HCT116 (cell line): Measurements from ENCODE around the gene CHST10. TPM values are rescaled to one million over a fixed set of nuclear protein-coding genes. Genes with fewer than 3 reads are reported as not detected.
"Not testable (repeated sequence)": the region's sequence is repeated elsewhere in the genome, so short reads cannot be mapped to it uniquely, and the experiment has no call there.

Experiments used
- ATAC-seq: fragments of 200-7000 bp; cut with Tn5 transposase; 2 replicates; pipeline ENCODE4 v1.9.1; 2020; ENCODE audit warnings: mild to moderate bottlenecking, moderate library complexity
- BruUV-seq: library from RNA; stranded (reverse); fragments of 400-500 nt; replicated peaks from 2 replicates; lab custom pipeline; 2021; lab: Mats Ljungman, UMichigan
- CTCF ChIA-PET: fragments of 300-600 bp; sonication (Branson Sonifier 250); formaldehyde crosslinking; loops from one replicate; lab custom pipeline; 2021; ENCODE audit warnings: antibody characterized with exemption; lab: Charles Lee
- POLR2A ChIA-PET: fragments of 300-600, 350-600 bp; sonication (Branson Sonifier 250); formaldehyde crosslinking; loops from one replicate; lab custom pipeline; 2021; ENCODE audit warnings: antibody characterized with exemption; lab: Charles Lee
- RAD21 ChIA-PET, 2 experiments: fragments of 300-600 bp; sonication (Branson Sonifier 250); formaldehyde crosslinking; loops; one replicate each; lab custom pipeline; 2023; ENCODE audit warnings: low total read pairs in 2 of 2; ENCODE audit not compliant: uncharacterized antibody in 2 of 2, unreplicated experiment in 2 of 2, low non-redundant PET in 1 of 2; lab: Charles Lee
- DNase-seq: peaks from one replicate; pipeline ENCODE4 v3.0.0-alpha.2; 2010; ENCODE audit warnings: low read depth, low spot score
- H2AFZ ChIP-seq: fragments of 200-600 bp; shearing (Covaris generic), sonication (generic); 2 replicates; pipeline ENCODE4 v1.6.1; 2017; ENCODE audit warnings: low read depth, mixed run types, mixed read lengths, antibody characterized with exemption, low read length; ENCODE audit not compliant: poor library complexity, severe bottlenecking
- H3K27ac ChIP-seq: 2 replicates; pipeline ENCODE4 v1.5.1; 2012; ENCODE audit warnings: low read depth, low read length
- H3K27me3 ChIP-seq: fragments of 200-600 bp; sonication (generic); 2 replicates; pipeline ENCODE4 v1.6.1; 2016; ENCODE audit warnings: mixed run types, low read length, mixed read lengths; ENCODE audit not compliant: insufficient read depth
- H3K36me3 ChIP-seq, 2 experiments: fragments of 200-500 bp in 1 of 2; fragments of 200-600 bp in 1 of 2; sonication (Bioruptor generic) in 1 of 2; sonication (generic) in 1 of 2; 2 replicates each; pipeline versions ENCODE4 v1.5.1 to v1.6.1; 2014 to 2016; ENCODE audit warnings: low read length in 2 of 2, inconsistent platforms in 1 of 2, mixed read lengths in 1 of 2, mixed run types in 1 of 2; ENCODE audit not compliant: insufficient read depth in 2 of 2, control insufficient read depth in 1 of 2
- H3K4me1 ChIP-seq, 2 experiments: fragments of 200-600 bp in 1 of 2; sonication (generic) in 1 of 2; 2 replicates each; pipeline versions ENCODE4 v1.5.1 to v1.6.1; 2012 to 2017; ENCODE audit warnings: low read length in 2 of 2, inconsistent platforms in 1 of 2, mild to moderate bottlenecking in 1 of 2, mixed read lengths in 1 of 2, mixed run types in 1 of 2, moderate library complexity in 1 of 2; ENCODE audit not compliant: insufficient read depth in 2 of 2, control insufficient read depth in 1 of 2
- H3K4me2 ChIP-seq: fragments of 200-600 bp; sonication (generic); 2 replicates; pipeline ENCODE4 v1.6.1; 2017; ENCODE audit warnings: mixed run types, low read length, mixed read lengths
- H3K4me3 ChIP-seq, 2 experiments: fragments of 200-600 bp in 1 of 2; sonication (generic) in 1 of 2; replicated peaks in 1 of 2; 2 replicates each; pipeline ENCODE4 v1.5.1; 2011 to 2016; ENCODE audit warnings: low read length in 2 of 2, control low read depth in 1 of 2, low read depth in 1 of 2, mild to moderate bottlenecking in 1 of 2, mixed read lengths in 1 of 2, mixed run types in 1 of 2
- H3K79me2 ChIP-seq: fragments of 200-600 bp; sonication (generic); 2 replicates; pipeline ENCODE4 v1.6.1; 2017; ENCODE audit warnings: mild to moderate bottlenecking, mixed run types, low read length, moderate library complexity, mixed read lengths; ENCODE audit not compliant: insufficient read depth
- H3K9ac ChIP-seq: fragments of 200-600 bp; sonication (generic); 2 replicates; pipeline ENCODE4 v1.6.1; 2016; ENCODE audit warnings: low read length, mixed read lengths
- H3K9me2 ChIP-seq: fragments of 200-600 bp; sonication (generic), shearing (Covaris generic); 2 replicates; pipeline ENCODE4 v1.6.1; 2017; ENCODE audit warnings: mixed run types, mild to moderate bottlenecking, moderate library complexity; ENCODE audit not compliant: insufficient read depth
- H3K9me3 ChIP-seq, 2 experiments: fragments of 200-500 bp in 1 of 2; fragments of 200-600 bp in 1 of 2; sonication (Bioruptor generic) in 1 of 2; sonication (generic) in 1 of 2; 2 replicates each; pipeline ENCODE4 v1.6.1; 2014 to 2017; ENCODE audit warnings: low read length in 2 of 2, mixed read lengths in 2 of 2, inconsistent platforms in 1 of 2, low read depth in 1 of 2, mild to moderate bottlenecking in 1 of 2, mixed run types in 1 of 2, moderate library complexity in 1 of 2; ENCODE audit not compliant: control insufficient read depth in 1 of 2, insufficient read depth in 1 of 2
- H4K20me1 ChIP-seq: fragments of 200-600 bp; sonication (generic), shearing (Covaris generic); 2 replicates; pipeline ENCODE4 v1.6.1; 2017; ENCODE audit warnings: mixed run types, mild to moderate bottlenecking, moderate library complexity; ENCODE audit not compliant: insufficient read depth
- EGR1 ChIP-seq: IDR thresholded peaks from 2 replicates; pipeline ENCODE4 v1.6.1; 2012; ENCODE audit warnings: low read depth
- FOSL1 ChIP-seq: IDR thresholded peaks from 2 replicates; pipeline ENCODE4 v1.6.1; 2012; ENCODE audit warnings: low read depth
- JUND ChIP-seq: IDR thresholded peaks from 2 replicates; pipeline ENCODE4 v1.6.1; 2012
- SIN3A ChIP-seq: IDR thresholded peaks from 2 replicates; pipeline ENCODE4 v1.6.1; 2012; ENCODE audit warnings: low read depth
- intact Hi-C: fragments of 100-400 bp; cut with micrococcal nuclease; formaldehyde crosslinking; loops from 2 replicates; pipeline ENCODE4 v1.10.0; 2022
- total RNA-seq: library from RNA; stranded (reverse); gene quantifications from one replicate; pipeline ENCODE4 v1.2.1, GENCODE V29; 2021; ENCODE audit not compliant: unreplicated experiment

The CHST10 gene
- total RNA-seq, 1 experiment from 2014 or later, result 0.27 TPM

- H3K27me3 ChIP-seq, result peaks cover 7% of the 10 kb centered on the region; the same call in 1 of the 2 replicates
- peaks cover 6 to 7% of the 10 kb centered on the region in 2 experiments; a peak in 2 of 4 replicates for H3K9me3 ChIP-seq
- intact Hi-C loops, result no loop called here
- no peaks in the 10 kb centered on the region for H3K4me1 ChIP-seq
- no peaks in the 10 kb centered on the region for H3K9me2 ChIP-seq
- H2AFZ ChIP-seq, result no peak overlapping the region
- CTCF ChIA-PET, result no interaction called here
- no peak overlapping the region for H3K9ac ChIP-seq
- H3K4me3 ChIP-seq, result no peak overlapping the region
- H3K36me3 ChIP-seq, result no peaks in the 10 kb centered on the region
- H3K79me2 ChIP-seq, result no peaks in the 10 kb centered on the region
- TF ChIP-seq JUND (no peak), EGR1 (no peak), FOSL1 (no peak), SIN3A (no peak)
- ATAC-seq (no peak), DNase-seq (no peak)
- H3K27ac ChIP-seq, result no peak overlapping the region
- H4K20me1 ChIP-seq, result no peaks in the 10 kb centered on the region
- RAD21 ChIA-PET, result no interaction called here
- no peak overlapping the region for H3K4me2 ChIP-seq
- no TSS peak for BruUV-seq
- POLR2A ChIA-PET, result no interaction called here
These were observed 43.5 kb upstream of the CHST10 start for GRCh38 chr2:100460904-100461530.

GRCh38 chr2:100456357-100456756 lies 38.9 kb upstream of the CHST10 start:
- H3K79me2 ChIP-seq, H3K9ac ChIP-seq, RAD21 ChIA-PET, H3K27me3 ChIP-seq, H3K9me3 ChIP-seq, H4K20me1 ChIP-seq, CTCF ChIA-PET, ATAC-seq, intact Hi-C loops, H3K27ac ChIP-seq, H3K4me2 ChIP-seq, POLR2A ChIA-PET, H3K9me2 ChIP-seq, BruUV-seq, H2AFZ ChIP-seq, H3K4me1 ChIP-seq, H3K36me3 ChIP-seq, H3K4me3 ChIP-seq: not testable (repeated sequence)
- DNase-seq, result peak; percentile 13
